ENCODE measurements around the gene RAD51B. TPM values are rescaled to one million over a fixed set of nuclear protein-coding genes. Genes with fewer than 3 reads are reported as not detected.
A peak's percentile ranks its signal among the peaks of the same experiment; 100 is the strongest.

Gene RAD51B
- total RNA-seq, 1 donor from 2014 or later: 16.7 TPM

- H3K9me3 Mint-ChIP-seq: no peaks in the 10 kb centered on the region
- H3K27ac Mint-ChIP-seq (ENCODE audit: unreplicated experiment): no peak overlapping the region
- H3K36me3 Mint-ChIP-seq (ENCODE audit: low read depth): no peaks in the 10 kb centered on the region
Measured at GRCh38 chr14:68263563-68264259, 444.1 kb downstream of the RAD51B start.

GRCh38 chr14:68264260-68264569 lies 444.6 kb downstream of the RAD51B start:
- Mint-ChIP-seq H3K4me1 (peaks cover 64% of the 10 kb centered on the region), H3K36me3 (ENCODE audit: low read depth) (no peaks in the 10 kb centered on the region), H3K27ac (ENCODE audit: unreplicated experiment) (no peak overlapping the region), H3K9me3 (no peaks in the 10 kb centered on the region), H3K4me3 (no peak overlapping the region), H3K27me3 (ENCODE audit: low read depth) (no peaks in the 10 kb centered on the region)
- TF ChIP-seq CTCF (conservative IDR thresholded peaks at IDR 0.05): no peak
- no peak for DNase-seq (ENCODE audit: low read depth, low spot score)

More at GRCh38 chr14:68263563-68264259, 444.1 kb downstream of the RAD51B start:
- no peak for DNase-seq (ENCODE audit: low read depth, low spot score)
- H3K27me3 Mint-ChIP-seq (ENCODE audit: low read depth): no peaks in the 10 kb centered on the region
- TF ChIP-seq CTCF (conservative IDR thresholded peaks at IDR 0.05): no peak
- no peak overlapping the region for H3K4me3 Mint-ChIP-seq
- H3K4me1 Mint-ChIP-seq: peaks cover 64% of the 10 kb centered on the region

- H3K27me3 Mint-ChIP-seq (ENCODE audit: low read depth): no peaks in the 10 kb centered on the region
- DNase-seq (ENCODE audit: low read depth, low spot score): no peak
- H3K9me3 Mint-ChIP-seq: no peaks in the 10 kb centered on the region
- H3K4me3 Mint-ChIP-seq: no peak overlapping the region
- H3K36me3 Mint-ChIP-seq (ENCODE audit: low read depth): no peaks in the 10 kb centered on the region
- H3K4me1 Mint-ChIP-seq: peaks cover 49% of the 10 kb centered on the region
- no peak for TF ChIP-seq CTCF (conservative IDR thresholded peaks at IDR 0.05)
- H3K27ac Mint-ChIP-seq (ENCODE audit: unreplicated experiment): no peak overlapping the region
Measured at GRCh38 chr14:68266998-68267397, 447.4 kb downstream of the RAD51B start.

GRCh38 chr14:68268197-68268596 lies 448.6 kb downstream of the RAD51B start:
- no peak overlapping the region for H3K27ac Mint-ChIP-seq (ENCODE audit: unreplicated experiment)
- H3K9me3 Mint-ChIP-seq: no peaks in the 10 kb centered on the region
- H3K27me3 Mint-ChIP-seq (ENCODE audit: low read depth): no peaks in the 10 kb centered on the region
- no peaks in the 10 kb centered on the region for H3K36me3 Mint-ChIP-seq (ENCODE audit: low read depth)
- TF ChIP-seq CTCF (conservative IDR thresholded peaks at IDR 0.05): no peak
- H3K4me3 Mint-ChIP-seq: no peak overlapping the region
- DNase-seq (ENCODE audit: low read depth, low spot score): no peak
- peaks cover 38% of the 10 kb centered on the region for H3K4me1 Mint-ChIP-seq

- no peak for DNase-seq (ENCODE audit: low read depth, low spot score)
- no peaks in the 10 kb centered on the region for H3K36me3 Mint-ChIP-seq (ENCODE audit: low read depth)
- H3K4me1 Mint-ChIP-seq: peaks cover 34% of the 10 kb centered on the region
- no peak overlapping the region for H3K4me3 Mint-ChIP-seq
- H3K9me3 Mint-ChIP-seq: no peaks in the 10 kb centered on the region
- H3K27me3 Mint-ChIP-seq (ENCODE audit: low read depth): no peaks in the 10 kb centered on the region
- peak overlapping the region; percentile 44 for H3K27ac Mint-ChIP-seq (ENCODE audit: unreplicated experiment)
- TF ChIP-seq CTCF (conservative IDR thresholded peaks at IDR 0.05): no peak
Measured at GRCh38 chr14:68268719-68269118, 449.1 kb downstream of the RAD51B start.
